GM12878 (cell line): ENCODE measurements around the gene PGAP6. TPM values are rescaled to one million over a fixed set of nuclear protein-coding genes. Genes with fewer than 3 reads are reported as not detected.

Experiments used
- CHD4 ChIP-seq: fragments of 200-600 bp; sonication (generic); IDR thresholded peaks from 2 replicates; pipeline ENCODE4 v1.6.1; 2016; ENCODE audit warnings: mild to moderate bottlenecking
- DPF2 ChIP-seq: fragments of 450-650 bp; IDR thresholded peaks from 2 replicates; pipeline ENCODE4 v1.6.1; 2017; ENCODE audit warnings: mild to moderate bottlenecking
- E2F8 ChIP-seq: fragments of 450-650 bp; IDR thresholded peaks from 2 replicates; pipeline ENCODE4 v1.6.1; 2018; ENCODE audit warnings: mild to moderate bottlenecking, low read depth, moderate library complexity; ENCODE audit not compliant: partially characterized antibody
- E4F1 ChIP-seq: fragments of 450-650 bp; IDR thresholded peaks from 2 replicates; pipeline ENCODE4 v1.6.1; 2018; ENCODE audit warnings: borderline replicate concordance, mild to moderate bottlenecking; ENCODE audit not compliant: partially characterized antibody
- EGR1 ChIP-seq, 2 experiments: IDR thresholded peaks; 1 replicate in 1 of 2; 2 replicates in 1 of 2; pipeline ENCODE4 v1.6.1; 2011 to 2012; ENCODE audit warnings: low read depth in 2 of 2, low read length in 2 of 2, borderline replicate concordance in 1 of 2, mild to moderate bottlenecking in 1 of 2, moderate library complexity in 1 of 2
- ELK1 ChIP-seq: IDR thresholded peaks from 2 replicates; pipeline ENCODE4 v1.6.1; 2012; ENCODE audit warnings: low read depth, low read length, improper control_type of control experiment
- ESRRA ChIP-seq: IDR thresholded peaks from 2 replicates; pipeline ENCODE4 v1.6.1; 2012; ENCODE audit warnings: mild to moderate bottlenecking, low read length, improper control_type of control experiment
- IRF4 ChIP-seq: IDR thresholded peaks from 2 replicates; pipeline ENCODE4 v1.6.1; 2011; ENCODE audit warnings: low read depth, low read length
- MEF2A ChIP-seq: IDR thresholded peaks from 2 replicates; pipeline ENCODE4 v1.6.1; 2011; ENCODE audit warnings: low read depth, mild to moderate bottlenecking, low read length, moderate library complexity; ENCODE audit not compliant: insufficient read depth
- MTA2 ChIP-seq: fragments of 450-650 bp; IDR thresholded peaks from 2 replicates; pipeline ENCODE4 v1.6.1; 2016; ENCODE audit warnings: low read depth, mild to moderate bottlenecking, moderate library complexity
- MYC ChIP-seq: IDR thresholded peaks from 2 replicates; pipeline ENCODE4 v1.6.1; 2011; ENCODE audit warnings: mild to moderate bottlenecking, low read length, moderate library complexity, inconsistent platforms; ENCODE audit not compliant: insufficient read depth, insufficient replicate concordance, insufficient read length, severe bottlenecking
- PAX8 ChIP-seq: fragments of 450-650 bp; IDR thresholded peaks from 2 replicates; pipeline ENCODE4 v1.6.1; 2017; ENCODE audit warnings: mild to moderate bottlenecking, moderate library complexity
- PBX3 ChIP-seq: IDR thresholded peaks from 2 replicates; pipeline ENCODE4 v1.6.1; 2011; ENCODE audit warnings: mild to moderate bottlenecking, low read depth, low read length, moderate library complexity; ENCODE audit not compliant: insufficient replicate concordance
- STAT1 ChIP-seq: fragments of 450-650 bp; conservative IDR thresholded peaks from 2 replicates; pipeline ENCODE4 v1.6.1; 2014; ENCODE audit warnings: antibody characterized with exemption, mild to moderate bottlenecking
- ZBTB11 ChIP-seq: fragments of 450-650 bp; formaldehyde crosslinking; IDR thresholded peaks from 2 replicates; pipeline ENCODE4 v1.5.0; 2022; ENCODE audit warnings: mild to moderate bottlenecking, missing genetic modification characterization
- ZNF274 ChIP-seq: IDR thresholded peaks from one replicate; pipeline ENCODE4 v1.8.0; 2011; ENCODE audit not compliant: insufficient read length, insufficient read depth
- polyA plus RNA-seq, 11 experiments: library from polyadenylated mRNA; depleted of rRNA in 4 of 11; unstranded in 6 of 11; stranded (reverse) in 5 of 11; fragments of >200 nt; fragmentation: Nextera tagmentation in 4 of 11; fragmentation: Illumina TruSeq in 1 of 11; extraction: Ambion mirVana in 4 of 11; extraction: Trizol in 1 of 11; gene quantifications; 1 replicate in 1 of 11; 2 replicates in 10 of 11; pipeline versions ENCODE4 v1.2.1 to v1.2.3, GENCODE V29; 2011 to 2016; ENCODE audit warnings: inconsistent platforms in 2 of 11, missing spikeins in 2 of 11, low read depth in 1 of 11
- total RNA-seq, 4 experiments: library from RNA; depleted of rRNA in 3 of 4; stranded (reverse); fragments of >200 nt in 3 of 4; fragmentation: Illumina TruSeq in 1 of 4; extraction: Trizol in 1 of 4; gene quantifications; 2 replicates each; pipeline versions ENCODE4 v1.2.1 to v1.2.3, GENCODE V29; 2013 to 2021

The PGAP6 gene
- total and polyA plus RNA-seq, 10 of the 15 experiments (the other 5 are each of a cell fraction or from before 2014, with no cell fraction given) = 0.76 to 48.8 (median 18.4) TPM

GRCh38 chr16:401468-402348 is 19.9 kb upstream of the PGAP6 start, which contains the start of gene DECR2 (continued):
- TF ChIP-seq E4F1 = no peak
- TF ChIP-seq EGR1 (IDR thresholded peaks at IDR 0.05; ENCODE audit: borderline replicate concordance in 1 of 2, low read depth in 2 of 2, low read length in 2 of 2) = peak in 1 of 2 experiments; percentile 59; a peak in 1 of 3 replicates
- TF ChIP-seq ZBTB11 = no peak
- no peak for TF ChIP-seq IRF4
- no peak for TF ChIP-seq ELK1
- TF ChIP-seq E2F8 = no peak
- no peak for TF ChIP-seq STAT1
- TF ChIP-seq DPF2 = 0 out of 2 replicates have a peak, but pooled peaks have one; percentile 55
- no peak for TF ChIP-seq MTA2
- no peak for TF ChIP-seq CHD4
- no peak for TF ChIP-seq ESRRA
- TF ChIP-seq PAX8 = no peak
- no peak for TF ChIP-seq PBX3
- peak; percentile 45 for TF ChIP-seq MYC
- no peak for TF ChIP-seq MEF2A
- no peak for TF ChIP-seq ZNF274
